Measurements from ENCODE around the gene ZFAND3. TPM values are rescaled to one million over a fixed set of nuclear protein-coding genes. Genes with fewer than 3 reads are reported as not detected.

ZFAND3 gene
- polyA plus RNA-seq, 1 of the 3 experiments (the other 2 are of a cell fraction), result 16.7 TPM

DNA sequence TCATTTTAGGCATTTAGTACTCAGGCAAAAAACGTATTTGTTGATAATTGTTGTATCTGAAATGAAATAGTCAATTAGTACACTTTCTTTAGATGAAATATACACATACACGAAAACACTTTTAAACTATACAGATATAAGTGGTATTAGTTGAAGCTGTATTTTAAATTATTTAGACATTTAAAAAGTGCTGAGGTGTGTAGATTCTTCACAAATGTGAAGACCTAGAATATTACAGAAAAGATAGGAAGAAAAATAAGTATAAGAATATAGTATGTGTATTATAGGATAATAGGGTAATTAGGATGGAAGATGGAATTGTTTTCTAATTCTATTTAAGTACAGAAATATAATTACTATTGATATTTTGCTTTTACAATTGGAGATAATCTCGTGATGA is 4.6 kb downstream of the ZFAND3 start:
- CTCF ChIA-PET, result no interaction called here
- Histone ChIP-seq H3K4me1 (ENCODE audit: control insufficient read depth in 1 of 2, insufficient read depth in 2 of 2, low read depth in 1 of 2, low read length in 1 of 2) (peaks cover 22 to 33% of the 10 kb centered on the region in 2 experiments; a peak in 3 of 4 replicates), H3K36me3 (replicated peaks in 1 of 2; ENCODE audit: control insufficient read depth in 1 of 2, insufficient read depth in 2 of 2, low read length in 1 of 2) (peaks cover 2 to 7% of the 10 kb centered on the region in 2 experiments), H3K9me2 (no peaks in the 10 kb centered on the region), H3K4me3 (ENCODE audit: low read depth in 2 of 2, low read length in 1 of 2) (no peak overlapping the region), H3F3A (replicated peaks; ENCODE audit: insufficient read depth) (no peaks in the 10 kb centered on the region), H3K9ac (no peak overlapping the region), H3K4me2 (no peak overlapping the region), H3K27ac (ENCODE audit: low read depth in 2 of 2, low read length in 1 of 2) (no peak overlapping the region), H4K20me1 (ENCODE audit: insufficient read depth) (peaks cover 89% of the 10 kb centered on the region), H3K79me2 (ENCODE audit: insufficient read depth) (peaks cover 91% of the 10 kb centered on the region), H3K9me3 (no peaks in the 10 kb centered on the region), H2AFZ (ENCODE audit: low read depth) (no peak overlapping the region), H3K27me3 (ENCODE audit: insufficient read depth) (no peaks in the 10 kb centered on the region)
- TF ChIP-seq YY1 (IDR thresholded peaks at IDR 0.05; ENCODE audit: low read depth) (no peak), GABPA (IDR thresholded peaks at IDR 0.05; ENCODE audit: low read depth) (no peak), GATA2 (CRISPR knock-in tag; IDR thresholded peaks at IDR 0.05) (no peak), SIN3A (IDR thresholded peaks at IDR 0.05; ENCODE audit: borderline replicate concordance, low read depth, low read length) (no peak), EZH2phosphoT487 (IDR thresholded peaks at IDR 0.05; ENCODE audit: borderline replicate concordance, low read depth) (no peak), MXI1 (IDR thresholded peaks at IDR 0.05; ENCODE audit: low read depth, low read length) (no peak), RAD21 (IDR thresholded peaks at IDR 0.05; ENCODE audit: low read length) (no peak), ZBTB33 (IDR thresholded peaks at IDR 0.05; ENCODE audit: borderline replicate concordance, low read depth) (no peak), JUND (IDR thresholded peaks at IDR 0.05) (no peak), FOSL2 (IDR thresholded peaks at IDR 0.05; ENCODE audit: borderline replicate concordance, low read depth) (no peak), NRF1 (IDR thresholded peaks at IDR 0.05; ENCODE audit: low read depth, low read length) (no peak), NFIC (IDR thresholded peaks at IDR 0.05; ENCODE audit: borderline replicate concordance) (no peak), IRF3 (IDR thresholded peaks at IDR 0.05; ENCODE audit: low read depth, low read length) (no peak), RFX5 (IDR thresholded peaks at IDR 0.05; ENCODE audit: low read length) (no peak)
- TF ChIP-seq, protein P1, sequence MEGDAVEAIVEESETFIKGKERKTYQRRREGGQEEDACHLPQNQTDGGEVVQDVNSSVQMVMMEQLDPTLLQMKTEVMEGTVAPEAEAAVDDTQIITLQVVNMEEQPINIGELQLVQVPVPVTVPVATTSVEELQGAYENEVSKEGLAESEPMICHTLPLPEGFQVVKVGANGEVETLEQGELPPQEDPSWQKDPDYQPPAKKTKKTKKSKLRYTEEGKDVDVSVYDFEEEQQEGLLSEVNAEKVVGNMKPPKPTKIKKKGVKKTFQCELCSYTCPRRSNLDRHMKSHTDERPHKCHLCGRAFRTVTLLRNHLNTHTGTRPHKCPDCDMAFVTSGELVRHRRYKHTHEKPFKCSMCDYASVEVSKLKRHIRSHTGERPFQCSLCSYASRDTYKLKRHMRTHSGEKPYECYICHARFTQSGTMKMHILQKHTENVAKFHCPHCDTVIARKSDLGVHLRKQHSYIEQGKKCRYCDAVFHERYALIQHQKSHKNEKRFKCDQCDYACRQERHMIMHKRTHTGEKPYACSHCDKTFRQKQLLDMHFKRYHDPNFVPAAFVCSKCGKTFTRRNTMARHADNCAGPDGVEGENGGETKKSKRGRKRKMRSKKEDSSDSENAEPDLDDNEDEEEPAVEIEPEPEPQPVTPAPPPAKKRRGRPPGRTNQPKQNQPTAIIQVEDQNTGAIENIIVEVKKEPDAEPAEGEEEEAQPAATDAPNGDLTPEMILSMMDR (IDR thresholded peaks at IDR 0.05), result no peak
- TF ChIP-seq, protein P2, sequence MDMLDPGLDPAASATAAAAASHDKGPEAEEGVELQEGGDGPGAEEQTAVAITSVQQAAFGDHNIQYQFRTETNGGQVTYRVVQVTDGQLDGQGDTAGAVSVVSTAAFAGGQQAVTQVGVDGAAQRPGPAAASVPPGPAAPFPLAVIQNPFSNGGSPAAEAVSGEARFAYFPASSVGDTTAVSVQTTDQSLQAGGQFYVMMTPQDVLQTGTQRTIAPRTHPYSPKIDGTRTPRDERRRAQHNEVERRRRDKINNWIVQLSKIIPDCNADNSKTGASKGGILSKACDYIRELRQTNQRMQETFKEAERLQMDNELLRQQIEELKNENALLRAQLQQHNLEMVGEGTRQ (IDR thresholded peaks at IDR 0.05; ENCODE audit: borderline replicate concordance, low read depth, low read length), result no peak
- TF ChIP-seq, protein P3, sequence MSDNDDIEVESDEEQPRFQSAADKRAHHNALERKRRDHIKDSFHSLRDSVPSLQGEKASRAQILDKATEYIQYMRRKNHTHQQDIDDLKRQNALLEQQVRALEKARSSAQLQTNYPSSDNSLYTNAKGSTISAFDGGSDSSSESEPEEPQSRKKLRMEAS (IDR thresholded peaks at IDR 0.05; ENCODE audit: low read depth), result no peak
- POLR2A ChIA-PET, result no interaction called here
- WGBS (ENCODE audit: low lambda C conversion rate), result 96% methylated on average over 3 of the region's 3 CpGs
- no peak for DNase-seq

All from SK-N-SH (cell line).